ENCODE data around the gene MAPK13. TPM values are rescaled to one million over a fixed set of nuclear protein-coding genes. Genes with fewer than 3 reads are reported as not detected.
A peak's percentile ranks its signal among the peaks of the same experiment; 100 is the strongest.

Gene MAPK13
- total RNA-seq, 5 donors from 2014 or later (not counting 1 experiment from before 2014, with no cell fraction given) = 38.2 to 45.6 (median 44.1) TPM

DNA sequence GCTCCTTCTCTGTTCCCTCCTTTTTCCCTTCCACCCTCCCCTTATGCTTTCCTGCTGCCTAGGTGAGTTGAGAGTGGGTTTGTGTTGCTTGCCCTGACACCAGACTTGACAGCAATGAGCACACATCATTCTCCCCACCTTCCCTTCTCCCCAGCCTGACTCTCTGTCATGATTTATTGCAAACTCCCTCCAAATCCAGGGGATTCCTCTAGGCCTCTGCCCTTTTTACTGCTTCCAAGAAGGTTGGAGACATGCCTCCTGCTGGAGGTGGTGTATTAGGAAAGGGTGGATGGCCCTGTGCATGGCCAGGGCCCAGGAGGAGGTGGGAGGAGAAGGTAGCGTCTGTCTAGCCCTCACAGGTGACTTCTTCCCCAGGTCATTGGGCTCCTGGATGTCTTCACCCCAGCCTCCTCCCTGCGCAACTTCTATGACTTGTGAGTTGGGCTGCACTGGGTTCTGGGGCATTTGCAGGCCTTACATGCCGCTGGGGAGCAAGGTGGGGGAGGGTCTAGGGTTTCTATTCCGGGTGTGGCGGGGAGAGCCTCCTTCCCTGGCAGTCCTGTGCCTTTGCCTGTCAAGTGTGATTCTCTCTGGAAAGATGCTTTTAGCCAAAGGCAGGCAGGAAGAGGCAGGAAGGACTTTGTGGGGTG, 2.1 kb downstream of the MAPK13 start:
- peak overlapping the region in 1 of 2 donors; percentile 62 for H3K4me3 ChIP-seq (ENCODE audit: control insufficient read depth in 1 of 2, extremely low read depth in 1 of 2, low read length in 1 of 2)
- H3K4me3 Mint-ChIP-seq = peak overlapping the region; percentile 81 to 89 (median 83)

DNA sequence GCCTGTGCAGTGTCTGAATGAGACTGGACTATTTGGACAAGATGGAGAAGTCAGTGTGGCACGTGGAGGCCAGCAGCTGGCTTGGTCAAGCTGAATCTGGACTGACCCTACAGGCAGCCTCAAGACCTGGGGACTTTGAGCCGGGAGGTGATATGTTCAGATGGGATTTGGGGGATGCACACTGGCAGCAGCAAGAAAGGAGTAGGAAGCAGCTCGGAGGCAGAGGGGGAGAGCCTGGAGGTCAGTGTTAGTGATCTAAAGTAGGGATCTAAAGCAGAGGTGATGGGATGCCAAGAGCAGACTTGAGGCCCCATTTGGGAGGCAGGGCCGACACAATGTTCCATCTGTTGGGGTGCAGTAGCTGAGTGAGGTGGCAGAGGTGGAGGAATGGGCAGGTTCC, 2.8 kb downstream of the MAPK13 start:
- H3K4me3 Mint-ChIP-seq = no peak overlapping the region
- peaks cover 30% of the 10 kb centered on the region for H3K36me3 Mint-ChIP-seq
- Histone ChIP-seq H3K36me3 (ENCODE audit: control insufficient read depth in 2 of 2, extremely low read depth in 1 of 2, insufficient read depth in 1 of 2, low read length in 1 of 2) (peaks cover 10 to 30% of the 10 kb centered on the region in 2 donors), H3K9me3 (no peaks in the 10 kb centered on the region), H3K27me3 (replicated peaks in 1 of 2; ENCODE audit: control insufficient read depth in 2 of 2, extremely low read depth in 1 of 2, insufficient read depth in 2 of 2, low read length in 1 of 2) (no peaks in the 10 kb centered on the region), H3K27ac (ENCODE audit: low read length) (no peak overlapping the region), H3K4me1 (ENCODE audit: control insufficient read depth in 1 of 2, extremely low read depth in 1 of 2, insufficient read depth in 2 of 2, low read length in 2 of 2) (peaks cover 5 to 38% of the 10 kb centered on the region in 2 experiments), H3K4me3 (ENCODE audit: control insufficient read depth in 1 of 2, extremely low read depth in 1 of 2, low read length in 1 of 2) (no peak overlapping the region)
- H3K4me1 Mint-ChIP-seq = peaks cover 35 to 54% (median 46%) of the 10 kb centered on the region in 3 donors
- ChIA-PET CTCF (no interaction called here), POLR2A (no interaction called here)
- no peaks in the 10 kb centered on the region for H3K9me3 Mint-ChIP-seq
- 98% methylated on average over 4 of the region's 4 CpGs for WGBS (ENCODE audit: insufficient coverage)
- peak overlapping the region; percentile 94 for H3K27ac Mint-ChIP-seq
- H3K27me3 Mint-ChIP-seq = no peaks in the 10 kb centered on the region
- DNase-seq = no peak
- ATAC-seq (replicated peaks in 1 of 4) = no peak

More for the DNA sequence above, 2.1 kb downstream of the MAPK13 start:
- 100% methylated on average over 3 of the region's 5 CpGs for WGBS (ENCODE audit: insufficient coverage)
- Mint-ChIP-seq H3K4me1 (peaks cover 39 to 59% (median 46%) of the 10 kb centered on the region in 3 donors), H3K36me3 (peaks cover 30% of the 10 kb centered on the region), H3K9me3 (no peaks in the 10 kb centered on the region), H3K27ac (peak overlapping the region; percentile 94), H3K27me3 (no peaks in the 10 kb centered on the region)
- peaks cover 5 to 46% of the 10 kb centered on the region in 2 experiments for H3K4me1 ChIP-seq (ENCODE audit: control insufficient read depth in 1 of 2, extremely low read depth in 1 of 2, insufficient read depth in 2 of 2, low read length in 2 of 2)
- no peak for DNase-seq
- ChIA-PET POLR2A (interaction anchor here in 1 of 2 donors (0.9 kb wide), 1 partner anchor 11 kb away, joined by 6 read pairs; no protein-coding TSS in a partner anchor), CTCF (interaction anchor here in 1 of 2 donors (0.6 to 3.3 kb wide), 9 partner anchors 12 to 1193 kb away, joined by 3 to 25 read pairs (median 4); partner anchors contain the start of gene MAPK14)
- peaks cover 10 to 26% of the 10 kb centered on the region in 2 donors for H3K36me3 ChIP-seq (ENCODE audit: control insufficient read depth in 2 of 2, extremely low read depth in 1 of 2, insufficient read depth in 1 of 2, low read length in 1 of 2)
- no peaks in the 10 kb centered on the region for H3K27me3 ChIP-seq (replicated peaks in 1 of 2; ENCODE audit: control insufficient read depth in 2 of 2, extremely low read depth in 1 of 2, insufficient read depth in 2 of 2, low read length in 1 of 2)
- peak overlapping the region; percentile 79 for H3K27ac ChIP-seq (ENCODE audit: low read length)
- H3K9me3 ChIP-seq = no peaks in the 10 kb centered on the region
- ATAC-seq (replicated peaks in 1 of 4) = no peak

DNA sequence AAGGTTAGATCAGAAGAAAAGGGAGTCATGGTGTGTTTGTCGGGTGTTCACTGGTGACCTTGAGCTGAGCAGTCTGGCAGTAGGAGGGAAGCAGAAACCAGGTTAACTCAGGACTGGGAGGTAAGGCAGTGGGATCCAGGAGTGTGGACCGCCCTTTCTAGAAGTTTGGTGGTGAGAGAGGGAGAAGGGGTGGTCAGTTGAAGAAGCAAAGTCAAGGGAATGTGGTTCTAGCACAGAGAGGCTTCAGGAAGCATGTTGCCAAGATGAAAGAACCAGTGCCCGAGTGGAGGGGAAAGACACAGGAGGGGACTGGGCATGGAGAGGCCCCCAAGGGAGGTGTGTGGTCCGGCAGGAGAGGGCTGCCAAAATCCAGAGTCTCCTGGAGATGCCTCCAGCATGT, 3.6 kb downstream of the MAPK13 start:
- no peak overlapping the region for H3K4me3 ChIP-seq (ENCODE audit: control insufficient read depth in 1 of 2, extremely low read depth in 1 of 2, low read length in 1 of 2)
- H3K4me1 ChIP-seq (ENCODE audit: control insufficient read depth in 1 of 2, extremely low read depth in 1 of 2, insufficient read depth in 2 of 2, low read length in 2 of 2) = peaks cover 5 to 36% of the 10 kb centered on the region in 2 experiments
- H3K9me3 Mint-ChIP-seq = no peaks in the 10 kb centered on the region
- no peaks in the 10 kb centered on the region for H3K27me3 Mint-ChIP-seq
- H3K27ac Mint-ChIP-seq = peak overlapping the region; percentile 94
- ChIA-PET CTCF (no interaction called here), POLR2A (no interaction called here)
- H3K4me1 Mint-ChIP-seq = peaks cover 35 to 47% (median 46%) of the 10 kb centered on the region in 3 donors
- H3K27me3 ChIP-seq (replicated peaks in 1 of 2; ENCODE audit: control insufficient read depth in 2 of 2, extremely low read depth in 1 of 2, insufficient read depth in 2 of 2, low read length in 1 of 2) = no peaks in the 10 kb centered on the region
- no peak for DNase-seq
- H3K36me3 Mint-ChIP-seq = peaks cover 31% of the 10 kb centered on the region
- WGBS (ENCODE audit: insufficient coverage) = 100% methylated on average over 2 of the region's 4 CpGs
- H3K9me3 ChIP-seq = no peaks in the 10 kb centered on the region
- H3K27ac ChIP-seq (ENCODE audit: low read length) = no peak overlapping the region
- peaks cover 13 to 38% of the 10 kb centered on the region in 2 donors for H3K36me3 ChIP-seq (ENCODE audit: control insufficient read depth in 2 of 2, extremely low read depth in 1 of 2, insufficient read depth in 1 of 2, low read length in 1 of 2)
- no peak overlapping the region for H3K4me3 Mint-ChIP-seq
- no peak for ATAC-seq (replicated peaks in 1 of 4)

DNA sequence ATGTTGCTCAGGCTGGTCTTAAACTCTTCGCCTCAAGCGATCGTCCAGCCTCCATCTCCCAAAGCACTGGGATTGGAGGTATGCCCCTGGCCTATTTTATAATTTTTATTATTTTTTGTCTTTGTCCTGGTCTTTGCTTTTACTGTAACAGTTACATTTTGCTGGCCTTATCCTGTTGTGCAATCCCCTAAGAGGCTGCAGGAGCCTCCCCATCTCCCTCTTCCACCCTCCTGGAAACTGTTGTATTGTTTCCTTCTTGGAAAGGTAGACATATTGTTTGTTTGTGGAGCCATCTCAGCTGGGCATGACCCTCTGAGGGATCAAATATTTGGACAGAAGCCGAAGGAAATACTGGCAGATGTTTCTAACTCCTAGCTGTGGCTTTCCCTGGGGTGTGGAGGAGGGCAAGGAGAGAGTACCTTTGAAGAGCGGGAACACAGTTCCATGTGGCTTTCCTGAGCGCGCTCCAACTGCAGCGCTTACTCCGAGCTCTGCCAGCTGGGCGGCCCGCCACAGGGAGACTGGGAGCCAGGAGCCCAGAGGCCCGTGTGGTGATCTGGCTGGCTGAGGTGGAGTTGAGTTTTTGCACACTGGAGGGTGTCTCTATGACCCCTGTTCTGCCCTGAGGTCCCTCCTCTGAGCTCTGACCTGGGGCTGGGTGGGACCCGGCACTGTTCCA, 4.9 kb downstream of the MAPK13 start:
- ChIA-PET POLR2A (interaction anchor here in 1 of 2 donors (0.7 kb wide), 1 partner anchor 30 kb away, joined by 3 read pairs; no protein-coding TSS in a partner anchor), CTCF (no interaction called here)
- Histone ChIP-seq H3K27ac (ENCODE audit: low read length) (no peak overlapping the region), H3K36me3 (ENCODE audit: control insufficient read depth in 2 of 2, extremely low read depth in 1 of 2, insufficient read depth in 1 of 2, low read length in 1 of 2) (peaks cover 16 to 49% of the 10 kb centered on the region in 2 donors), H3K27me3 (replicated peaks in 1 of 2; ENCODE audit: control insufficient read depth in 2 of 2, extremely low read depth in 1 of 2, insufficient read depth in 2 of 2, low read length in 1 of 2) (no peaks in the 10 kb centered on the region), H3K4me3 (ENCODE audit: control insufficient read depth in 1 of 2, extremely low read depth in 1 of 2, low read length in 1 of 2) (no peak overlapping the region), H3K9me3 (no peaks in the 10 kb centered on the region), H3K4me1 (ENCODE audit: control insufficient read depth in 1 of 2, extremely low read depth in 1 of 2, insufficient read depth in 2 of 2, low read length in 2 of 2) (peaks cover 2 to 31% of the 10 kb centered on the region in 2 experiments)
- H3K36me3 Mint-ChIP-seq = peaks cover 40% of the 10 kb centered on the region
- no peak for ATAC-seq (replicated peaks in 1 of 4)
- no peak overlapping the region for H3K4me3 Mint-ChIP-seq
- no peaks in the 10 kb centered on the region for H3K9me3 Mint-ChIP-seq
- H3K27me3 Mint-ChIP-seq = no peaks in the 10 kb centered on the region
- peak overlapping the region; percentile 23 to 44 for H3K27ac Mint-ChIP-seq
- H3K4me1 Mint-ChIP-seq = peaks cover 36 to 46% (median 45%) of the 10 kb centered on the region in 3 donors
- WGBS (ENCODE audit: insufficient coverage) = 95% methylated on average over 10 of the region's 13 CpGs
- no peak for DNase-seq

DNA sequence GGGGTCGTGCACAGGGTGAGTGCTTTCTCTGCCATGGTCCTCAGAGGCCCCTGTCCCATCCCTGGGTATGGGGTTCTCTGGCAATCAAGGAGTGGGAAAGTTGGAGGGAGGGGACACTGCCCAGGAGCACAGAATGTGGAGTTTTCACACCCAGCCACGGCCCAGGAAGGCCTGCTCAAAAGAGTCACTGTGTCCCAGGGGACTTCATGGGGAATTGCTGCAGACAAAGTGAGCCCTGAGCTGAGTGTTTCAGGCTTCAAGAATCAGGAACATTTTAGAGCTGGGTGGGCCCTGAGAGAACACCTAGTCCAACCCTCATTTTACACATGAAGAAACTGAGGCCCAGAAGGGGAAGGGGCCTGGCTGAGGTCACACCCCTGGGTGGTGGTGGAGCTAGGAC, 5.7 kb downstream of the MAPK13 start:
- Mint-ChIP-seq H3K36me3 (peaks cover 42% of the 10 kb centered on the region), H3K27me3 (no peaks in the 10 kb centered on the region), H3K4me3 (no peak overlapping the region), H3K4me1 (peaks cover 34 to 45% (median 45%) of the 10 kb centered on the region in 3 donors), H3K27ac (peak overlapping the region in 1 of 2 donors; percentile 61), H3K9me3 (no peaks in the 10 kb centered on the region)
- Histone ChIP-seq H3K36me3 (ENCODE audit: control insufficient read depth in 2 of 2, extremely low read depth in 1 of 2, insufficient read depth in 1 of 2, low read length in 1 of 2) (peaks cover 16 to 57% of the 10 kb centered on the region in 2 donors), H3K9me3 (no peaks in the 10 kb centered on the region), H3K4me3 (ENCODE audit: control insufficient read depth in 1 of 2, extremely low read depth in 1 of 2, low read length in 1 of 2) (no peak overlapping the region), H3K4me1 (ENCODE audit: control insufficient read depth in 1 of 2, extremely low read depth in 1 of 2, insufficient read depth in 2 of 2, low read length in 2 of 2) (peaks cover 2 to 33% of the 10 kb centered on the region in 2 experiments), H3K27me3 (replicated peaks in 1 of 2; ENCODE audit: control insufficient read depth in 2 of 2, extremely low read depth in 1 of 2, insufficient read depth in 2 of 2, low read length in 1 of 2) (no peaks in the 10 kb centered on the region), H3K27ac (ENCODE audit: low read length) (no peak overlapping the region)
- 88% methylated on average over 1 of the region's 2 CpGs for WGBS (ENCODE audit: insufficient coverage)
- ChIA-PET POLR2A (no interaction called here), CTCF (no interaction called here)
- no peak for DNase-seq
- ATAC-seq (replicated peaks in 1 of 4) = no peak

DNA sequence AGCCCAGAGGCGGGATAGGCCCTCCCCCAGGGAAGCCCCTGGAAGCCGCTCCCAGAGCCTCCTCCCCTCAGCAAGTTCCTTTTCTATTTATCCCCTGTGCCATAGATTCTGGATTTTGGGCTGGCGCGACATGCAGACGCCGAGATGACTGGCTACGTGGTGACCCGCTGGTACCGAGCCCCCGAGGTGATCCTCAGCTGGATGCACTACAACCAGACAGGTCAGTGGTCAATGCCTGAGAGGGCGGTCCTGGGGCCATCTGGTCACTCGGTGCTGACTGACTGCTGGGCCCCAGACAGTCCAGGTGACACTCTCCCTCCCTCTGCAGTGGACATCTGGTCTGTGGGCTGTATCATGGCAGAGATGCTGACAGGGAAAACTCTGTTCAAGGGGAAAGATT, 6.2 kb downstream of the MAPK13 start:
- Histone ChIP-seq H3K27ac (ENCODE audit: low read length) (no peak overlapping the region), H3K9me3 (no peaks in the 10 kb centered on the region), H3K36me3 (ENCODE audit: control insufficient read depth in 2 of 2, extremely low read depth in 1 of 2, insufficient read depth in 1 of 2, low read length in 1 of 2) (peaks cover 16 to 57% of the 10 kb centered on the region in 2 donors), H3K27me3 (replicated peaks in 1 of 2; ENCODE audit: control insufficient read depth in 2 of 2, extremely low read depth in 1 of 2, insufficient read depth in 2 of 2, low read length in 1 of 2) (no peaks in the 10 kb centered on the region), H3K4me1 (ENCODE audit: control insufficient read depth in 1 of 2, extremely low read depth in 1 of 2, insufficient read depth in 2 of 2, low read length in 2 of 2) (peaks cover 2 to 30% of the 10 kb centered on the region in 2 experiments), H3K4me3 (ENCODE audit: control insufficient read depth in 1 of 2, extremely low read depth in 1 of 2, low read length in 1 of 2) (no peak overlapping the region)
- no peak overlapping the region for H3K4me3 Mint-ChIP-seq
- H3K36me3 Mint-ChIP-seq = peaks cover 43% of the 10 kb centered on the region
- WGBS (ENCODE audit: insufficient coverage) = 98% methylated on average over 11 of the region's 12 CpGs
- DNase-seq = no peak
- ChIA-PET POLR2A (no interaction called here), CTCF (no interaction called here)
- no peaks in the 10 kb centered on the region for H3K9me3 Mint-ChIP-seq
- no peaks in the 10 kb centered on the region for H3K27me3 Mint-ChIP-seq
- H3K27ac Mint-ChIP-seq = peak overlapping the region in 1 of 2 donors; percentile 39
- no peak for ATAC-seq (replicated peaks in 1 of 4)
- peaks cover 33 to 47% (median 44%) of the 10 kb centered on the region in 3 donors for H3K4me1 Mint-ChIP-seq

Data from T-cell (primary cell).